IMR-90 (cell line): ENCODE results near the gene GUCY1A2. TPM values are rescaled to one million over a fixed set of nuclear protein-coding genes. Genes with fewer than 3 reads are reported as not detected.

Source experiments
- ATAC-seq: fragments of 200-7000 bp; cut with Tn5 transposase; 2 replicates; pipeline ENCODE4 v1.9.1; 2020; ENCODE audit warnings: low read depth, mild to moderate bottlenecking, moderate library complexity
- BruUV-seq: library from RNA; stranded (reverse); fragments of 400-500 nt; replicated peaks from 2 replicates; lab custom pipeline; 2021; lab: Mats Ljungman, UMichigan
- CTCF ChIA-PET: fragments of 300-600 bp; formaldehyde crosslinking; extraction: SDS; loops from one replicate; lab custom pipeline; 2021; ENCODE audit warnings: antibody characterized with exemption; lab: Yijun Ruan, JAX
- POLR2A ChIA-PET: fragments of 300-600 bp; sonication (Branson Sonifier 250); formaldehyde crosslinking; loops from one replicate; lab custom pipeline; 2022; ENCODE audit warnings: antibody characterized with exemption; ENCODE audit not compliant: unreplicated experiment; lab: Charles Lee
- DNase-seq: peaks from one replicate; pipeline ENCODE4 v3.0.0; 2013
- H2AFZ ChIP-seq: replicated peaks from 2 replicates; pipeline ENCODE3; 2013; ENCODE audit warnings: low read length, mild to moderate bottlenecking; ENCODE audit not compliant: poor library complexity
- H2AK5ac ChIP-seq: 2 replicates; pipeline ENCODE4 v1.6.1; 2013; ENCODE audit warnings: low read depth, low read length, inconsistent platforms
- H2AK9ac ChIP-seq: replicated peaks from 2 replicates; pipeline ENCODE3; 2013; ENCODE audit warnings: mild to moderate bottlenecking, low read depth, low read length, moderate library complexity; ENCODE audit not compliant: poor library complexity
- H2BK120ac ChIP-seq: 2 replicates; pipeline ENCODE4 v1.6.1; 2013; ENCODE audit warnings: low read depth, low read length, inconsistent platforms
- H2BK15ac ChIP-seq: 3 replicates; pipeline ENCODE4 v1.6.1; 2013; ENCODE audit warnings: low read depth, low read length, inconsistent platforms
- H2BK20ac ChIP-seq: 2 replicates; pipeline ENCODE4 v1.6.1; 2013; ENCODE audit warnings: low read depth, mild to moderate bottlenecking, inconsistent platforms, low read length, moderate library complexity
- H2BK5ac ChIP-seq: 2 replicates; pipeline ENCODE4 v1.6.1; 2013; ENCODE audit warnings: mild to moderate bottlenecking, low read depth, low read length, inconsistent platforms; ENCODE audit not compliant: poor library complexity, severe bottlenecking
- H3K14ac ChIP-seq: replicated peaks from 2 replicates; pipeline ENCODE4 v1.6.1; 2013; ENCODE audit warnings: low read depth, low read length, inconsistent platforms
- H3K18ac ChIP-seq: 2 replicates; pipeline ENCODE4 v1.6.1; 2013; ENCODE audit warnings: low read depth, low read length, control low read depth
- H3K23ac ChIP-seq: 2 replicates; pipeline ENCODE4 v1.6.1; 2013; ENCODE audit warnings: low read depth, low read length, inconsistent platforms
- H3K27ac ChIP-seq: 2 replicates; pipeline ENCODE4 v1.5.1; 2013; ENCODE audit warnings: mild to moderate bottlenecking, control low read depth, low read length; ENCODE audit not compliant: insufficient read depth
- H3K27me3 ChIP-seq: 2 replicates; pipeline ENCODE4 v1.6.1; 2013; ENCODE audit warnings: low read length; ENCODE audit not compliant: control insufficient read depth, insufficient read depth
- H3K36me3 ChIP-seq: 2 replicates; pipeline ENCODE4 v1.6.1; 2013; ENCODE audit warnings: low read length, mixed read lengths; ENCODE audit not compliant: control insufficient read depth, insufficient read depth
- H3K4ac ChIP-seq: 2 replicates; pipeline ENCODE4 v1.6.1; 2013; ENCODE audit warnings: low read depth, low read length, inconsistent platforms
- H3K4me1 ChIP-seq: 2 replicates; pipeline ENCODE4 v1.6.1; 2013; ENCODE audit warnings: low read length, mixed read lengths; ENCODE audit not compliant: control insufficient read depth, insufficient read depth
- H3K4me2 ChIP-seq: 2 replicates; pipeline ENCODE4 v1.6.1; 2013; ENCODE audit warnings: low read depth, mild to moderate bottlenecking, control low read depth, low read length, moderate library complexity
- H3K4me3 ChIP-seq: 2 replicates; pipeline ENCODE4 v1.5.1; 2013; ENCODE audit warnings: low read depth, mild to moderate bottlenecking, control low read depth, low read length, moderate library complexity; ENCODE audit not compliant: insufficient read depth
- H3K56ac ChIP-seq: 2 replicates; pipeline ENCODE4 v1.6.1; 2013; ENCODE audit warnings: low read length, inconsistent platforms; ENCODE audit not compliant: insufficient read depth; ENCODE audit errors: extremely low read depth
- H3K79me1 ChIP-seq, 2 experiments: 2 replicates each; pipeline ENCODE4 v1.6.1; 2013; ENCODE audit warnings: low read length in 2 of 2, inconsistent platforms in 1 of 2, low read depth in 1 of 2
- H3K9ac ChIP-seq: 2 replicates; pipeline ENCODE4 v1.6.1; 2013; ENCODE audit warnings: low read depth, low read length, control low read depth
- H3K9me1 ChIP-seq: 2 replicates; pipeline ENCODE4 v1.6.1; 2013; ENCODE audit warnings: low read length, inconsistent platforms; ENCODE audit not compliant: insufficient read depth
- H3K9me3 ChIP-seq: 2 replicates; pipeline ENCODE4 v1.6.1; 2013; ENCODE audit warnings: low read length; ENCODE audit not compliant: control insufficient read depth, insufficient read depth
- H4K20me1 ChIP-seq: 2 replicates; pipeline ENCODE4 v1.6.1; 2013; ENCODE audit warnings: low read length, inconsistent platforms; ENCODE audit not compliant: insufficient read depth
- H4K5ac ChIP-seq: 2 replicates; pipeline ENCODE4 v1.6.1; 2013; ENCODE audit warnings: mild to moderate bottlenecking, low read depth, low read length, control low read depth
- H4K8ac ChIP-seq, 2 experiments: 2 replicates each; pipeline ENCODE4 v1.6.1; 2013; ENCODE audit warnings: low read depth in 2 of 2, low read length in 2 of 2, control low read depth in 1 of 2, inconsistent platforms in 1 of 2
- H4K91ac ChIP-seq: 2 replicates; pipeline ENCODE4 v1.6.1; 2013; ENCODE audit warnings: low read depth, low read length, inconsistent platforms; ENCODE audit not compliant: insufficient read depth
- MAFK ChIP-seq: IDR thresholded peaks from 2 replicates; pipeline ENCODE4 v1.6.1; 2012; ENCODE audit warnings: low read depth, low read length, improper control_type of control experiment
- MAZ ChIP-seq: IDR thresholded peaks from 2 replicates; pipeline ENCODE4 v1.6.1; 2012; ENCODE audit warnings: low read depth, mild to moderate bottlenecking, low read length, improper control_type of control experiment, moderate library complexity, borderline replicate concordance
- RCOR1 ChIP-seq: IDR thresholded peaks from 2 replicates; pipeline ENCODE4 v1.6.1; 2012; ENCODE audit warnings: mild to moderate bottlenecking, low read length, improper control_type of control experiment; ENCODE audit not compliant: insufficient replicate concordance
- WGBS, 2 experiments: methylation state at CpG; one replicate each; pipeline versions ENCODE4 v1.1.5 to v1.1.7; 2013; ENCODE audit warnings: missing lambda C conversion rate in 2 of 2; ENCODE audit not compliant: insufficient read length in 1 of 2; ENCODE audit errors: extremely low coverage in 2 of 2; 5-methylcytosine and 5-hydroxymethylcytosine counted together
- dilution Hi-C: fragments of 300-500 bp; cut with HindIII; formaldehyde crosslinking; loops from one replicate; pipeline ENCODE4 v1.14.3; 2018; ENCODE audit warnings: low sequenced_read_pairs; ENCODE audit not compliant: unreplicated experiment
- in situ Hi-C: fragments of 300-500 bp; cut with MboI; formaldehyde crosslinking; loops from 3 replicates; pipeline ENCODE4 v1.14.3; 2019; ENCODE audit warnings: low sequenced_read_pairs, inconsistent platforms, mixed read lengths
- intact Hi-C: fragments of 100-400 bp; cut with micrococcal nuclease; formaldehyde crosslinking; loops from 2 replicates; pipeline ENCODE4 v1.10.0; 2022
- polyA plus RNA-seq, 3 experiments: library from polyadenylated mRNA; depleted of rRNA; stranded (reverse); fragments of >200 nt; gene quantifications; 2 replicates each; pipeline ENCODE4 v1.2.3, GENCODE V29; 2012; ENCODE audit warnings: low replicate concordance in 1 of 3
- total RNA-seq: library from RNA; depleted of rRNA; stranded (reverse); fragments of >200 nt; gene quantifications from 2 replicates; pipeline ENCODE4 v1.2.3, GENCODE V29; 2012

Gene GUCY1A2
- total and polyA plus RNA-seq, 2 of the 4 experiments (the other 2 are of a cell fraction) = under 0.01 to 0.03 TPM

DNA sequence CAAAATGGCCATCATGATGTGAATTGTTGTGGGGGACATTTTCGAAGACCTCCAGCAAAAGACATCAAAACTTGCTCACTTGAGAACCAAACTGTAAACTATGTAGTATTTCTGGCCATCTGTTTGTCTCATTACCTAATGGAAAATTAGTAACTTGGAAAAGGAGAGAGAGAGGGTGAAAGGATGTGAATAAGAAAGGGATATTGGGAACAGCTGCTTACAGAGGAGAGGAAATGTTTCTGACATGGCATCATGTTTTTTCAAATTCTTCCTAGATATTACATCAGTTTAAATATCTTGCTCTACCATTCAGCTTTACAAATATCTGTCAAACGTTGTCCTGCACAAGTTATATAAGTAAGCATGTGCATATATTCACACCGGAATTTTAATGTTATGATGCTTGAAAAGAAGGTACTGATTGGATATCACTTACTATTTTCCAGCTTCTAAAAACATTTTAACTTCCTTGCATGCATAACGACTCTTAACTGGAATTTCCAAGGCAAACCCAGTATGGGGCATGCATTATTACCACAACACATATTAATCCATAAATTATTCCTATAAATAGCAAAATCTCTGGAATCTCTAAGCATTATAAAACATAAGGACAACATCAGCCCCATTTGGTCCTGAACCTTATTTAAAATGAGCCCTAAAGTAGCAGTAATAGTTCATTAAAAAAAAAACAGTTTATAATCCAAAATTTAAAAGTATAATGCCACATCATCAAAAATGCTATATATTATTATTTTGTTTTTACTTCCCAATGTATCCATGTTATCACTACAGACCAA lies 20.0 kb downstream of the GUCY1A2 start:
- Histone ChIP-seq H3K36me3 (no peaks in the 10 kb centered on the region), H3K9ac (no peak overlapping the region), H3K79me1 (no peaks in the 10 kb centered on the region), H3K27ac (no peak overlapping the region), H2AK5ac (no peak overlapping the region), H4K91ac (no peak overlapping the region), H2BK5ac (no peak overlapping the region), H3K4ac (no peak overlapping the region), H2BK20ac (no peak overlapping the region), H2BK15ac (no peak overlapping the region), H4K20me1 (no peaks in the 10 kb centered on the region), H3K27me3 (no peaks in the 10 kb centered on the region), H3K4me2 (no peak overlapping the region), H3K4me3 (no peak overlapping the region), H3K18ac (no peak overlapping the region), H3K23ac (no peak overlapping the region), H4K5ac (no peak overlapping the region), H3K14ac (no peak overlapping the region), H3K9me1 (no peaks in the 10 kb centered on the region), H2BK120ac (no peak overlapping the region), H2AK9ac (no peak overlapping the region), H3K56ac (no peak overlapping the region), H4K8ac (no peak overlapping the region), H3K4me1 (no peaks in the 10 kb centered on the region), H3K9me3 (no peaks in the 10 kb centered on the region), H2AFZ (no peak overlapping the region)
- WGBS, 2 experiments = no CpG with 5 or more reads among the region's 4 CpGs
- TF ChIP-seq MAZ = no peak
- TF ChIP-seq MAFK = 0 out of 2 replicates have a peak, but pooled peaks have one; percentile 14
- no peak for TF ChIP-seq RCOR1
- DNase-seq (peak; percentile 11), ATAC-seq (no peak)
- in situ Hi-C loops (no loop called here), intact Hi-C loops (no loop called here), dilution Hi-C loops (no loop called here)
- POLR2A ChIA-PET = no interaction called here
- BruUV-seq = no TSS peak
- CTCF ChIA-PET = no interaction called here
